Calu3 (cell line): ENCODE results near the gene THOC6. TPM values are rescaled to one million over a fixed set of nuclear protein-coding genes. Genes with fewer than 3 reads are reported as not detected.

Experiments used
- BruUV-seq: library from RNA; stranded (reverse); fragments of 400-500 nt; replicated peaks from 2 replicates; lab custom pipeline; 2021; lab: Mats Ljungman, UMichigan
- CTCF ChIA-PET: fragments of 300-600 bp; sonication (Branson Sonifier 250); formaldehyde crosslinking; loops from one replicate; lab custom pipeline; 2022; ENCODE audit warnings: antibody characterized with exemption; lab: Charles Lee
- DNase-seq: peaks from one replicate; pipeline ENCODE4 v3.0.0; 2022
- H3K27ac Mint-ChIP-seq: one replicate; pipeline ENCODE4 v1.8.0; 2022; ENCODE audit warnings: mixed read lengths; ENCODE audit not compliant: unreplicated experiment
- H3K27me3 Mint-ChIP-seq: one replicate; pipeline ENCODE4 v1.8.0; 2022; ENCODE audit warnings: mixed read lengths; ENCODE audit not compliant: unreplicated experiment
- H3K36me3 Mint-ChIP-seq: one replicate; pipeline ENCODE4 v1.8.0; 2022; ENCODE audit warnings: mild to moderate bottlenecking, moderate library complexity, mixed read lengths; ENCODE audit not compliant: insufficient read depth, unreplicated experiment
- H3K4me1 Mint-ChIP-seq: one replicate; pipeline ENCODE4 v1.8.0; 2022; ENCODE audit warnings: mild to moderate bottlenecking, low read depth, mixed read lengths; ENCODE audit not compliant: unreplicated experiment
- H3K4me3 Mint-ChIP-seq: one replicate; pipeline ENCODE4 v1.8.0; 2022; ENCODE audit warnings: mild to moderate bottlenecking, low read depth, moderate library complexity, mixed read lengths; ENCODE audit not compliant: unreplicated experiment
- H3K9me3 Mint-ChIP-seq: one replicate; pipeline ENCODE4 v1.8.0; 2022; ENCODE audit warnings: low read depth, mixed read lengths; ENCODE audit not compliant: unreplicated experiment
- intact Hi-C: fragments of 100-400 bp; cut with micrococcal nuclease; formaldehyde crosslinking; loops from one replicate; pipeline ENCODE4 v1.10.0; 2022; ENCODE audit not compliant: unreplicated experiment
- total RNA-seq: library from RNA; stranded (reverse); gene quantifications from 2 replicates; pipeline ENCODE4 v1.2.3, GENCODE V29; 2022
- TF ChIP-seq, protein P1 (sequence below): fragments of 200-600 bp; IDR thresholded peaks from one replicate; pipeline ENCODE4 v1.8.0; 2022; ENCODE audit warnings: antibody characterized with exemption; ENCODE audit not compliant: unreplicated experiment

Gene THOC6
- total RNA-seq, 1 experiment from 2014 or later, result 50.8 TPM

DNA sequence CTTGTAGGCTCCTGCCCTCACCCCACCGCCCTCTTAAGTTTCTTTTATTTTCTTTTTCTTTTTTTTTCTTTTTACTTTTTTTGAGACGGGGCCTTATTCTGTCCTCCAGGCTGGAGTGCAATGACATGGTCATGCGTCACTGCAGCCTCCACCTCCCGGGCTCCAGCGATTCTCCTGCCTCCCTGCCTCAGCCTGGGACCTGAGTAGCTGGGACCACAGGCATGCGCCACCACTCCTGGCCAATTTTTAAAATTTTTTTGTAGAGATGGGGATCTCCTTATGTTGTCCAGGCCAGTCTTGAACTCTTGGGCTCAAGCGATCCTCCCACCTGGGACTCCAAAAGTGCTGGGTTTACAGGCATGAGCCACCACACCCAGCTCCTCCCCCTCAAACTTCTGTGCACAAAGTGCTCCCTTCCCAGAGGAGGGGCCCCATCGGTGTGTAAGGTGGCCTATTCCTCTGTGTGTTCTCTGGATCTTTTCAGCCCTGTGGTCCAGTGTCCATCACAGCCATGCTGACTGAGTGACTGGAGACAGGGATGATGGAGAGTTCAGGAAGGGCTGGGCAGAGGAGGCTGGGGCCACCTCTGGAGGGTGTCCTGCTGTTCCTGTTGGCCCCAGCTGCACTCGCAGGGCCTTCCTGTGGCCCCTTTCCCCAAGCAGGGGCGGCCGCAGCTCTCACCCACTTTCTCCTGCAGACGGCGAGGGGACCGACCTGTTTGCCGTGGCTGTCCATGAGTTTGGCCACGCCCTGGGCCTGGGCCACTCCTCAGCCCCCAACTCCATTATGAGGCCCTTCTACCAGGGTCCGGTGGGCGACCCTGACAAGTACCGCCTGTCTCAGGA is 32.7 kb downstream of the THOC6 start:
- H3K27me3 Mint-ChIP-seq, result peaks cover 4% of the 10 kb centered on the region
- H3K4me3 Mint-ChIP-seq, result no peak overlapping the region
- BruUV-seq, result no TSS peak
- H3K36me3 Mint-ChIP-seq, result peaks cover 29% of the 10 kb centered on the region
- TF ChIP-seq, protein P1, sequence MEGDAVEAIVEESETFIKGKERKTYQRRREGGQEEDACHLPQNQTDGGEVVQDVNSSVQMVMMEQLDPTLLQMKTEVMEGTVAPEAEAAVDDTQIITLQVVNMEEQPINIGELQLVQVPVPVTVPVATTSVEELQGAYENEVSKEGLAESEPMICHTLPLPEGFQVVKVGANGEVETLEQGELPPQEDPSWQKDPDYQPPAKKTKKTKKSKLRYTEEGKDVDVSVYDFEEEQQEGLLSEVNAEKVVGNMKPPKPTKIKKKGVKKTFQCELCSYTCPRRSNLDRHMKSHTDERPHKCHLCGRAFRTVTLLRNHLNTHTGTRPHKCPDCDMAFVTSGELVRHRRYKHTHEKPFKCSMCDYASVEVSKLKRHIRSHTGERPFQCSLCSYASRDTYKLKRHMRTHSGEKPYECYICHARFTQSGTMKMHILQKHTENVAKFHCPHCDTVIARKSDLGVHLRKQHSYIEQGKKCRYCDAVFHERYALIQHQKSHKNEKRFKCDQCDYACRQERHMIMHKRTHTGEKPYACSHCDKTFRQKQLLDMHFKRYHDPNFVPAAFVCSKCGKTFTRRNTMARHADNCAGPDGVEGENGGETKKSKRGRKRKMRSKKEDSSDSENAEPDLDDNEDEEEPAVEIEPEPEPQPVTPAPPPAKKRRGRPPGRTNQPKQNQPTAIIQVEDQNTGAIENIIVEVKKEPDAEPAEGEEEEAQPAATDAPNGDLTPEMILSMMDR, result no peak
- no peak overlapping the region for H3K27ac Mint-ChIP-seq
- H3K4me1 Mint-ChIP-seq, result no peaks in the 10 kb centered on the region
- H3K9me3 Mint-ChIP-seq, result no peaks in the 10 kb centered on the region
- CTCF ChIA-PET, result interaction anchor here (0.6 kb wide), 1 partner anchor 104 kb away, joined by 4 read pairs; no protein-coding TSS in a partner anchor
- intact Hi-C loops, result no loop called here
- no peak for DNase-seq

DNA sequence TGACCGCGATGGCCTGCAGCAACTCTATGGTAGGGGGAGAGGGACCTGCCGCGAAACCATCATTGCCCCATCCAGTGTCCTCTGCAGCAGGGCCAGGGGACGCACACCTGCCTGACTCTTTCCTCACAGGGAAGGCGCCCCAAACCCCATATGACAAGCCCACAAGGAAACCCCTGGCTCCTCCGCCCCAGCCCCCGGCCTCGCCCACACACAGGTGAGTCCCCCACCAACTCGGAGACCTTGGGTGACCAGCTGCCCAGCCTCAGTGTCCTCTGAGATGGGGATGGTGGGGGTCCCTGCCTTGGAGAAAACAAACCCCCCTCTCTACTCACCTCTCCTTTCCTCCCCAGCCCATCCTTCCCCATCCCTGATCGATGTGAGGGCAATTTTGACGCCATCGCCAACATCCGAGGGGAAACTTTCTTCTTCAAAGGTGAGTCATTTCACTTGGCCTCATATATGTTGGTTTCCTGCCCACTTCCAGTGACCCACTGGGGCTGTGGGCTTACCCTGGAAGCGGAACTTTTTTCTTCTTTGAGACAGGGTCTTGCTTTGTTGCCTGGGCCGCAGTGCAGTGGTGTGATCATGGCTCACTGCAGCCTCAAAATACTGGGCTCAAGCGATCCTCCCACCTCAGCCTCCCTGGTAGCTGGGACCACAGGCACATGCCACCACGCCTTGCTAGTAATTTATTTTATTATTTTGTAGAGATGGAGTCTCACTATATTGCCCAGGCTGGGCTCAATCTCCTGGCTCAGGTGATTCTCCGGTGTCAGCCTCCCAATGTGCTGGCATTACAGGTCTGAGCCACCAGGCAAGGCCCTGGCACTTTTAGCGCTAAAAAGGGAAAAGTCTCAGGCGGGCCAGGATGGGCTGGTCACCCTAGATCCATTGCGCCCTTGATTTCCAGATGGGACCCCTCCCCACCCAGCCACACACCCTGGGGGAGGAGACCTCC is 33.6 kb downstream of the THOC6 start:
- Mint-ChIP-seq H3K4me3 (peak overlapping the region; percentile 96), H3K27ac (no peak overlapping the region), H3K36me3 (peaks cover 24% of the 10 kb centered on the region), H3K27me3 (no peaks in the 10 kb centered on the region), H3K9me3 (no peaks in the 10 kb centered on the region), H3K4me1 (no peaks in the 10 kb centered on the region)
- TF ChIP-seq, protein P1, result no peak
- DNase-seq, result no peak
- intact Hi-C loops, result loop anchor here (2.0 kb wide), 1 partner anchor 71 kb away; no protein-coding TSS in a partner anchor
- CTCF ChIA-PET, result interaction anchor here (1.0 to 2.2 kb wide), 11 partner anchors 8 to 115 kb away, joined by 3 to 23 read pairs (median 5); partner anchors contain the start of genes MMP25 and ZNF205
- TSS peak; percentile 22 for BruUV-seq

DNA sequence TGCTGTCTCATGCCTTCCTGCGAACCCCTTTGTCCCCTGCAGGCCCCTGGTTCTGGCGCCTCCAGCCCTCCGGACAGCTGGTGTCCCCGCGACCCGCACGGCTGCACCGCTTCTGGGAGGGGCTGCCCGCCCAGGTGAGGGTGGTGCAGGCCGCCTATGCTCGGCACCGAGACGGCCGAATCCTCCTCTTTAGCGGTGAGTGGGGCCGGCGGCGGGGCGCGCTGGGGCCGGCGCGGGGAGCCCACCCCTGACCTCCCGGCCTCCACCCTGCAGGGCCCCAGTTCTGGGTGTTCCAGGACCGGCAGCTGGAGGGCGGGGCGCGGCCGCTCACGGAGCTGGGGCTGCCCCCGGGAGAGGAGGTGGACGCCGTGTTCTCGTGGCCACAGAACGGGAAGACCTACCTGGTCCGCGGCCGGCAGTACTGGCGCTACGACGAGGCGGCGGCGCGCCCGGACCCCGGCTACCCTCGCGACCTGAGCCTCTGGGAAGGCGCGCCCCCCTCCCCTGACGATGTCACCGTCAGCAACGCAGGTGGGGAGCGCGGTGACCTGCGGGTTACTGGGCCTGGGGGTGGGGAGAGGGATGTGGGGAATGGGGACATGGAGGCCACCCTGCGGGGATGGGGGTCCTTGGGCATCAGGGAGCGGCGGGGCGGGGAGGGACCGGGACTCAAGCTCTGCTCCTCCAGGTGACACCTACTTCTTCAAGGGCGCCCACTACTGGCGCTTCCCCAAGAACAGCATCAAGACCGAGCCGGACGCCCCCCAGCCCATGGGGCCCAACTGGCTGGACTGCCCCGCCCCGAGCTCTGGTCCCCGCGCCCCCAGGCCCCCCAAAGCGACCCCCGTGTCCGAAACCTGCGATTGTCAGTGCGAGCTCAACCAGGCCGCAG is 34.5 kb downstream of the THOC6 start:
- CTCF ChIA-PET, result interaction anchor here (0.5 to 2.2 kb wide), 25 partner anchors 9 to 1557 kb away, joined by 3 to 48 read pairs (median 6); partner anchors contain the start of genes MMP25, ZNF205 and ZNF213
- TF ChIP-seq, protein P1, result no peak
- Mint-ChIP-seq H3K4me1 (no peaks in the 10 kb centered on the region), H3K9me3 (peaks cover 2% of the 10 kb centered on the region), H3K4me3 (peak overlapping the region; percentile 96), H3K36me3 (peaks cover 20% of the 10 kb centered on the region), H3K27me3 (no peaks in the 10 kb centered on the region), H3K27ac (peak overlapping the region; percentile 34)
- intact Hi-C loops, result loop anchor here (2.0 kb wide), 1 partner anchor 70 kb away; no protein-coding TSS in a partner anchor
- BruUV-seq, result no TSS peak
- DNase-seq, result peak; percentile 64
